Osteocyte (in vitro differentiated cells): Measurements from ENCODE around the gene SPAG7. TPM values are rescaled to one million over a fixed set of nuclear protein-coding genes. Genes with fewer than 3 reads are reported as not detected.
A peak's percentile ranks its signal among the peaks of the same experiment; 100 is the strongest.

Experiments used
- DNase-seq: peaks from one replicate; pipeline ENCODE4 v3.0.0; 2021; ENCODE audit warnings: mixed read lengths; ENCODE audit not compliant: unreplicated experiment; ENCODE audit errors: extremely low spot score
- H3K27ac Mint-ChIP-seq: one replicate; pipeline ENCODE4 v1.8.0; 2021; ENCODE audit warnings: mild to moderate bottlenecking, mixed read lengths; ENCODE audit not compliant: unreplicated experiment
- H3K27me3 Mint-ChIP-seq: one replicate; pipeline ENCODE4 v1.8.0; 2021; ENCODE audit warnings: mixed read lengths; ENCODE audit not compliant: unreplicated experiment
- H3K36me3 Mint-ChIP-seq: one replicate; pipeline ENCODE4 v1.8.0; 2021; ENCODE audit warnings: mixed read lengths; ENCODE audit not compliant: unreplicated experiment
- H3K4me1 Mint-ChIP-seq: one replicate; pipeline ENCODE4 v1.8.0; 2021; ENCODE audit warnings: mixed read lengths; ENCODE audit not compliant: unreplicated experiment
- H3K4me3 Mint-ChIP-seq: one replicate; pipeline ENCODE4 v1.8.0; 2021; ENCODE audit warnings: mild to moderate bottlenecking, moderate library complexity, mixed read lengths; ENCODE audit not compliant: unreplicated experiment
- H3K9me3 Mint-ChIP-seq: one replicate; pipeline ENCODE4 v1.8.0; 2021; ENCODE audit warnings: mixed read lengths; ENCODE audit not compliant: unreplicated experiment
- CTCF ChIP-seq: fragments of 200-600 bp; sonication (generic); IDR thresholded peaks from 2 replicates; pipeline ENCODE4 v1.5.0; 2021; ENCODE audit warnings: antibody characterized with exemption, mild to moderate bottlenecking, moderate library complexity
- total RNA-seq: library from RNA; stranded (reverse); gene quantifications from 2 replicates; pipeline ENCODE4 v1.2.1, GENCODE V29; 2021

SPAG7 gene
- total RNA-seq, 1 donor from 2014 or later: 92.9 TPM

- H3K27ac Mint-ChIP-seq: peak overlapping the region; percentile 41
- DNase-seq: peak; percentile 87
These were observed 30.6 kb upstream of the SPAG7 start for GRCh38 chr17:4998027-4998731.

GRCh38 chr17:4997302-4998026 is 29.8 kb upstream of the SPAG7 start, which contains the start of the genes INCA1 and KIF1C:
INCA1 (minus strand) TSS chr17:4997522; CDS start chr17:4994437, 3,085 bp downstream.
KIF1C (plus strand) TSS chr17:4997950; CDS start chr17:5000247, 2,297 bp downstream.
- Mint-ChIP-seq H3K9me3 (no peaks in the 10 kb centered on the region), H3K4me3 (peak within 1 kb of the TSS; percentile 88), H3K27ac (peak within 1 kb of the TSS; percentile 47), H3K36me3 (peaks cover 13% of the 10 kb centered on the region), H3K4me1 (peaks cover 23% of the 10 kb centered on the region), H3K27me3 (no peaks in the 10 kb centered on the region)
- peak; percentile 15 for TF ChIP-seq CTCF
- peak; percentile 96 for DNase-seq

More at GRCh38 chr17:4998027-4998731, 30.6 kb upstream of the SPAG7 start:
- peak overlapping the region; percentile 88 for H3K4me3 Mint-ChIP-seq
- peaks cover 23% of the 10 kb centered on the region for H3K4me1 Mint-ChIP-seq
- no peaks in the 10 kb centered on the region for H3K9me3 Mint-ChIP-seq
- H3K36me3 Mint-ChIP-seq: peaks cover 17% of the 10 kb centered on the region
- TF ChIP-seq CTCF: no peak
- no peaks in the 10 kb centered on the region for H3K27me3 Mint-ChIP-seq

- H3K9me3 Mint-ChIP-seq: no peaks in the 10 kb centered on the region
These were observed 26.5 kb upstream of the SPAG7 start for GRCh38 chr17:4994081-4994595.

GRCh38 chr17:4987767-4988567 is 20.4 kb upstream of the SPAG7 start:
- no peaks in the 10 kb centered on the region for H3K27me3 Mint-ChIP-seq
- H3K9me3 Mint-ChIP-seq: no peaks in the 10 kb centered on the region
- TF ChIP-seq CTCF: no peak
- peaks cover 30% of the 10 kb centered on the region for H3K4me1 Mint-ChIP-seq
- H3K4me3 Mint-ChIP-seq: peak overlapping the region; percentile 87
- DNase-seq: no peak
- peak overlapping the region; percentile 94 for H3K27ac Mint-ChIP-seq
- no peaks in the 10 kb centered on the region for H3K36me3 Mint-ChIP-seq

More at GRCh38 chr17:4994081-4994595, 26.5 kb upstream of the SPAG7 start:
- no peak overlapping the region for H3K4me3 Mint-ChIP-seq
- H3K4me1 Mint-ChIP-seq: peaks cover 11% of the 10 kb centered on the region
- H3K27me3 Mint-ChIP-seq: no peaks in the 10 kb centered on the region
- no peak for DNase-seq
- H3K36me3 Mint-ChIP-seq: no peaks in the 10 kb centered on the region
- TF ChIP-seq CTCF: no peak
- no peak overlapping the region for H3K27ac Mint-ChIP-seq
